Prostate gland (tissue), 2 donors: ENCODE results near the gene AK4. TPM values are rescaled to one million over a fixed set of nuclear protein-coding genes. Genes with fewer than 3 reads are reported as not detected.
"Not testable (repeated sequence)": the region's sequence is repeated elsewhere in the genome, so short reads cannot be mapped to it uniquely, and the experiment has no call there.

Source experiments
- DNase-seq: peaks from one replicate; pipeline ENCODE4 v3.0.0-alpha.2; 2019; ENCODE audit warnings: low spot score
- H3K27ac ChIP-seq, 2 donors: fragments of 200-600 bp; sonication (generic); 2 replicates each; pipeline ENCODE4 v1.5.1; 2017 to 2019
- H3K27me3 ChIP-seq: fragments of 200-600 bp; sonication (generic); replicated peaks from 2 replicates; pipeline ENCODE4 v1.5.1; 2019; ENCODE audit not compliant: insufficient read depth
- H3K36me3 ChIP-seq, 2 donors: fragments of 200-600 bp; sonication (generic); 1 replicate in 1 of 2; 2 replicates in 1 of 2; pipeline versions ENCODE4 v1.5.1 to v1.8.1; 2017 to 2019
- H3K4me1 ChIP-seq: fragments of 200-600 bp; sonication (generic); replicated peaks from 2 replicates; pipeline ENCODE4 v1.5.1; 2019
- H3K4me3 ChIP-seq, 2 donors: fragments of 200-600 bp; sonication (generic); 2 replicates each; pipeline ENCODE4 v1.5.1; 2017 to 2019
- H3K9me3 ChIP-seq: fragments of 200-600 bp; sonication (generic); 2 replicates; pipeline ENCODE4 v1.5.1; 2017
- POLR2A ChIP-seq: fragments of 450-650 bp; IDR thresholded peaks from one replicate; pipeline ENCODE4 v1.6.1; 2016; ENCODE audit warnings: antibody characterized with exemption, mild to moderate bottlenecking
- POLR2AphosphoS5 ChIP-seq: sonication (generic); formaldehyde crosslinking; IDR thresholded peaks from one replicate; pipeline ENCODE4 v1.6.1; 2017; ENCODE audit warnings: antibody characterized with exemption
- WGBS: methylation state at CpG from one replicate; pipeline ENCODE4 v1.1.5; 2018; 5-methylcytosine and 5-hydroxymethylcytosine counted together
- intact Hi-C: fragments of 100-400 bp; cut with DNase I; formaldehyde crosslinking; loops from one replicate; pipeline ENCODE4 v1.14.2; 2022
- total RNA-seq, 2 donors: library from RNA; depleted of rRNA; stranded (reverse); fragments of >200 nt; gene quantifications; one replicate each; pipeline ENCODE4 v1.1.0, GENCODE V29; 2016
- TF ChIP-seq, protein P1 (sequence below), 4 experiments: fragments of 200-600 bp in 2 of 4; fragments of 450-650 bp in 2 of 4; sonication (generic) in 2 of 4; IDR thresholded peaks; 1 replicate in 3 of 4; 2 replicates in 1 of 4; pipeline ENCODE4 v1.5.1; 2016 to 2019; ENCODE audit warnings: antibody characterized with exemption in 4 of 4, mild to moderate bottlenecking in 2 of 4, moderate library complexity in 2 of 4

AK4 gene
- total RNA-seq, 2 donors from 2014 or later: 46.5 to 63.1 TPM

DNA sequence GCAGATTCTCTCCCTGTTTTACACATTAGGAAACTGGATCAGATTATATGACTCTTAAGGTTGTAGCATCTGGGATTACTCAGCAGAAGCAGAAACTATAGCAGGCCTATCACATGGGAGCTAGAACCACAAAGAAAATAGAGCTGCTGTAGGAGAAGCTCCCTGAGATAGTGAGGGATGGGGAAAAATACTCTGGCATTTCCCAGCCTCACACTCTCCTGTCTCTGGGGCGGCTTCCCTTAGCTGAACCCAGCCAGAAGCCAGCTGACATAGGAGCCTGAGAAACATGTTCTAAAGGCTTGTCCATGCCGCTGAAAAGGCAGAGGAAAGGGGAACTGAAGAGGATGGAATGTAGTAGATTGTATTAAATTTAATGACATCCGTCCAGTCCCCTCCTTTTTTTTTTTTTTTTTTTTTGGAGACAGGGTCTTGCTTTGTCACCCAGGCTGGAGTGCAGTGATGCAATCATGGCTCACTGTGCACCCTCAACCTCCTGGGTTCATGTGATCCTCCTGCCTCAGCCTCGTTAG is 84.5 kb downstream of the AK4 start:
- H3K9me3 ChIP-seq: no peaks in the 10 kb centered on the region
- no peaks in the 10 kb centered on the region for H3K4me1 ChIP-seq
- DNase-seq: no peak
- 80% methylated on average over 4 of the region's 4 CpGs for WGBS
- H3K4me3 ChIP-seq: no peak overlapping the region
- intact Hi-C loops: no loop called here
- H3K27me3 ChIP-seq: no peaks in the 10 kb centered on the region
- H3K27ac ChIP-seq: no peak overlapping the region
- TF ChIP-seq POLR2A (no peak), POLR2AphosphoS5 (no peak)
- TF ChIP-seq, protein P1, sequence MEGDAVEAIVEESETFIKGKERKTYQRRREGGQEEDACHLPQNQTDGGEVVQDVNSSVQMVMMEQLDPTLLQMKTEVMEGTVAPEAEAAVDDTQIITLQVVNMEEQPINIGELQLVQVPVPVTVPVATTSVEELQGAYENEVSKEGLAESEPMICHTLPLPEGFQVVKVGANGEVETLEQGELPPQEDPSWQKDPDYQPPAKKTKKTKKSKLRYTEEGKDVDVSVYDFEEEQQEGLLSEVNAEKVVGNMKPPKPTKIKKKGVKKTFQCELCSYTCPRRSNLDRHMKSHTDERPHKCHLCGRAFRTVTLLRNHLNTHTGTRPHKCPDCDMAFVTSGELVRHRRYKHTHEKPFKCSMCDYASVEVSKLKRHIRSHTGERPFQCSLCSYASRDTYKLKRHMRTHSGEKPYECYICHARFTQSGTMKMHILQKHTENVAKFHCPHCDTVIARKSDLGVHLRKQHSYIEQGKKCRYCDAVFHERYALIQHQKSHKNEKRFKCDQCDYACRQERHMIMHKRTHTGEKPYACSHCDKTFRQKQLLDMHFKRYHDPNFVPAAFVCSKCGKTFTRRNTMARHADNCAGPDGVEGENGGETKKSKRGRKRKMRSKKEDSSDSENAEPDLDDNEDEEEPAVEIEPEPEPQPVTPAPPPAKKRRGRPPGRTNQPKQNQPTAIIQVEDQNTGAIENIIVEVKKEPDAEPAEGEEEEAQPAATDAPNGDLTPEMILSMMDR (IDR thresholded peaks at IDR 0.05): no peak
- no peaks in the 10 kb centered on the region for H3K36me3 ChIP-seq

GRCh38 chr1:65233782-65234181 is 85.8 kb downstream of the AK4 start:
- no peaks in the 10 kb centered on the region for H3K36me3 ChIP-seq
- no peak for TF ChIP-seq POLR2AphosphoS5
- TF ChIP-seq, protein P1 (IDR thresholded peaks at IDR 0.05): no peak
- no peak for TF ChIP-seq POLR2A
- intact Hi-C loops: no loop called here
- H3K4me3 ChIP-seq: no peak overlapping the region
- no peaks in the 10 kb centered on the region for H3K9me3 ChIP-seq
- no peaks in the 10 kb centered on the region for H3K27me3 ChIP-seq
- DNase-seq: no peak
- H3K27ac ChIP-seq: no peak overlapping the region
- H3K4me1 ChIP-seq: no peaks in the 10 kb centered on the region
- 68% methylated on average over 2 of the region's 2 CpGs for WGBS

GRCh38 chr1:65235867-65236805 is 88.1 kb downstream of the AK4 start:
- no peaks in the 10 kb centered on the region for H3K9me3 ChIP-seq
- no peaks in the 10 kb centered on the region for H3K36me3 ChIP-seq
- H3K4me1 ChIP-seq: no peaks in the 10 kb centered on the region
- intact Hi-C loops: no loop called here
- no peak overlapping the region for H3K4me3 ChIP-seq
- WGBS: 79% methylated on average over 3 of the region's 3 CpGs
- no peak overlapping the region for H3K27ac ChIP-seq
- no peak for DNase-seq
- no peaks in the 10 kb centered on the region for H3K27me3 ChIP-seq
- TF ChIP-seq, protein P1 (IDR thresholded peaks at IDR 0.05): peak in 3 of 4 experiments; percentile 19 to 50 (median 26)
- TF ChIP-seq POLR2AphosphoS5 (no peak), POLR2A (no peak)

GRCh38 chr1:65237088-65237487 is 89.1 kb downstream of the AK4 start:
- DNase-seq, H3K36me3 ChIP-seq, H3K27me3 ChIP-seq, H3K9me3 ChIP-seq, H3K4me1 ChIP-seq, H3K4me3 ChIP-seq, intact Hi-C loops, H3K27ac ChIP-seq: not testable (repeated sequence)
- WGBS: 95% methylated on average over 1 of the region's 1 CpG

DNA sequence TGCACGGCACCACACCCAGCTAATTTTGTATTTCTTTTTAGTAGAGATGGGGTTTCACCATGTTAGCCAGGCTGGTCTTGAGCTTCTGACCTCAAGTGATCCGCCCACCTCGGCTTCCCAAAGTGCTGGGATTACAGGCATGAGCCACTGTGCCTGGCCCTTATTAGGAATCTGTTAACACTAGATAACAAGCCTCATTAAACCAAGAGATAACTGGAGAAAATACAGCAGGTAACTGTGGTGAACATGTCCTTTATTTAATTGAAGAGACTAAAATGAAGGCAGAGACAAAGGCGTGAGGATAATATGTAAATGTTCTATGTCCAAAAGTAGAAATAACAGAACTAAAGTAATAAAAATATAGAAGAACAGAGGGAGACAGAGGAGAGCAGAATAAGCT is 89.5 kb downstream of the AK4 start:
- no peaks in the 10 kb centered on the region for H3K4me1 ChIP-seq
- no peak for DNase-seq
- 84% methylated on average over 4 of the region's 4 CpGs for WGBS
- H3K27ac ChIP-seq: no peak overlapping the region
- H3K27me3 ChIP-seq: no peaks in the 10 kb centered on the region
- H3K4me3 ChIP-seq: no peak overlapping the region
- H3K9me3 ChIP-seq: no peaks in the 10 kb centered on the region
- intact Hi-C loops: no loop called here
- no peaks in the 10 kb centered on the region for H3K36me3 ChIP-seq
- TF ChIP-seq, protein P1 (IDR thresholded peaks at IDR 0.05): no peak
- no peak for TF ChIP-seq POLR2AphosphoS5
